Inflammatory macrophage (primary cell): ENCODE measurements around the gene CDC25A.
"Not testable (repeated sequence)": the region's sequence is repeated elsewhere in the genome, so short reads cannot be mapped to it uniquely, and the experiment has no call there.

Source experiments
- DNase-seq, 2 donors: peaks; one replicate each; pipeline ENCODE4 v3.0.0-alpha.2; 2020 to 2022
- total RNA-seq, 18 experiments: gene quantifications; one replicate each; lab custom pipeline; 2026; ENCODE audit warnings: mixed read lengths in 6 of 18, inconsistent platforms in 2 of 18; lab: John Stamatoyannopoulos, UW

The CDC25A gene
- 2.4 to 15.0 (median 10.3) reads per million in 18 experiments for total RNA-seq

DNA sequence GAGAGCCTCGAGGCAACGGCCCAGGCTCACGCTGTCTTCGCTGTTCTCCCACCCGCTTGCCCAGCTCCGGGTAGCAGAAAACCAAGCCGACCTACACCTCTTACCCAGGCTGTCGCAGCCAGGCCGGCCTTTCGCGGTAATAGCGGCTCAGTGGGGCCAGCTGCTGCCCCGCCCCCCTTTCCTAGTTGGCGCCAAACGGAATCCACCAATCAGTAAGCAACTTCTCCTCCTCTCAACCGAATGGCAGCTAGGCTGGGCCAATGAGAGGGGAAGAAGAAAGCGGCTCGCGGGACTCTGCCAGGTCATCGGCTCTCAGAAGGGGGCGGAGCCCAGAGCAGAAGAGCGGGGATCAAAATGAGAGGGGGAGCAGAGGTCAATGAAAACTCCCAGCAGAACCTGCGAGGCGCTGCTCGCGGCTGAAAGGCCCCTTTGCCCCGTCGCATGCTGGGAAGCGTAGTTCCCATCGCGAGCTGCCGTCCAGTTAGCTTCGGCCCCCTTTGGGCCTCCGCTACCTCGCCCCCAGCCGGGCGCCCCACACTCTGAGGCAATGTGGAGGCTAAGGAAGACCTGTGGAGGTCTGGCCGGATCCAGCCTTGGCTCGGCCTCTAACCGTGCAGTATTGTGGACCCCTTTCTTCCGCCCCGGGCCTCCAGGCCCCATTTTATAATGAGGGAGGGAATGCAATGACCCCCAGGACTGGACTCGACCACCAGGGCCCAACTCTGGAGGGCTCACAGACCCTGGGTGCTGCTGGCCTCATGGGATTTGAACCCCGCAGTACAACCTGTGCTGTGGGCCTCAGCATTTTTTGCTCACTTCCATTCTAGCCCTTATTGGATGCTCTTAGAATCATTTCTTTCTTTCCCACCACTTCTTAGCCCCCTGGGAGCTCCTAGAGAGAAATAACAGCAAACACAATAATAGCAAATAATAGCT lies at the start of gene CDC25A:
CDC25A (minus strand) TSS at position 152 of the 936 bp plus-strand sequence. CDS start 470 bp downstream, outside the sequence.
- peak; percentile 97 to 98 for DNase-seq

DNA sequence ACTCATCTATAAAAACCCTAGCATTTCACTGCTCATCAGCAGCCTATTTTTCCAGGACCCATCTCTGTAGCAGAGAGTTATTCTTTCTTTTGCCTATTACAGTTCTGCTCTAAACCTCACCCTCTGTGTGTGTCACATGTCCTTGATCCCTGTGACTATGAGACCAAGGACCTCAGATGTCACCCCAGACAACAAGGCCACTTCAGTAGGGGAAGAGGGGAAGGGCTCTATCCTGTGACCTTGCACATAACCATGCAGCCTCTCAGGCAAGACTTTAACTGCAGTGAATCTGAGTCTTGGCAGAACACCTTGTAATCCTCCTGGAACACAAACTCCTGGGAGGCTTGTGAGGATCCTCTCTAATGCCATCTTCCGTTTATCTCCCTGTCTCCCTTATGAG lies 48.3 kb upstream of the CDC25A start:
- peak; percentile 78 to 88 for DNase-seq

DNA sequence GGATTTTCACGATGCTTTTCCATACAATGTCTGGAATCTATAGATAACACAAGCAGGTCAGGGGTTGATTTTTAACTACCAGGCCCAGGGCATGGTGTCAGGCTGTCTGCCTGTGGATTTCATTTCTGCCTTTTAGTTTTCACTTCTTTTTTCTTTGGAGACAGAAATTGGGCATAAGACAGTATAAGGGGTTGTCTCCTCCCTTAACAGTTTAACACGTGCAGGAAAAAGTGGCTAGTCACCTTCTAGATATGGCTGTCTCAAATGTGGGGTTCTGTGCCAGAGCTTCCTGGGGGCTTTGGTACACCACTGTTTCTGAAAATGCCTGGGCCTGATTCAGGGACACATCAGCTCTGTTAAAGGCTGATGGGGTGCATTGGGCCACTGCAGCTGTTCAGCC lies 45.3 kb upstream of the CDC25A start:
- DNase-seq = no peak

DNA sequence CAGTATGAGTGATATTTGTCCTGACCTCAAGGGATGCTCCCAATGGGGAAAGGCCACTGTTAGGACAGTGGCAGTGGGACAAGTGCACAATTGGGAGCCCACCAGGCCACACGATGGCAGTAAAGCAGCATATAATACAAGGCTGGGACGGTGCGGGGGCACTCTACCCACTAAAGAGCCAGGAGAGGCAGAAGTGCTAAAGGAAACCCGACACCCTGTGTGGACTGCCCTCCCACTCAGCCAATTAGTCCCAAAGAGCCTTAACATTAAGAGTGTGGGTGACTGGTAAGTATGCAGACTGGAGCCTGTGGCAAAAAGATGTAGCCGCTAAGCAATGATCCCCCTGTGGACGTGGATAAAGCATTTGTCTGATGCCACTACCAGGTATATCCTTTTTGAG lies 44.5 kb upstream of the CDC25A start:
- peak; percentile 73 to 85 for DNase-seq

DNA sequence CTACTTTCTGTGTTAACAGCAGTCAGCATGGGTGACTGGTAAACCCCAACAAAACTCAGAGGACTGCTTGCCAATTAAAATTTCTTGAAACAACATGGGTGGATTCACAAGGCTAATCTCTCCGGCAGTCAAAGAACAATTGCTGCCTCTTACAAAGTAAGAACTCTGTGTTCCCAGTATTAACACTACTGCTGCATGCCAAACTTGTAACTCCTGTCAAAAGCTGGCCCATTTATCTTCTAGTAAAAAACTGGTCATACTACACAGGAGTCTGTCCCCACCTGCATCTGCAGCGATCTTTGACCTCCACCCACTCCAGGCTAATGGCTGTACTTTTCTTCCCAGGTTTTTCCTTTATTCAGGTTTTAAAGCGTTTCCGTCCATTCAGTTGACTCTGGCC lies 44.0 kb upstream of the CDC25A start:
- DNase-seq = no peak

DNA sequence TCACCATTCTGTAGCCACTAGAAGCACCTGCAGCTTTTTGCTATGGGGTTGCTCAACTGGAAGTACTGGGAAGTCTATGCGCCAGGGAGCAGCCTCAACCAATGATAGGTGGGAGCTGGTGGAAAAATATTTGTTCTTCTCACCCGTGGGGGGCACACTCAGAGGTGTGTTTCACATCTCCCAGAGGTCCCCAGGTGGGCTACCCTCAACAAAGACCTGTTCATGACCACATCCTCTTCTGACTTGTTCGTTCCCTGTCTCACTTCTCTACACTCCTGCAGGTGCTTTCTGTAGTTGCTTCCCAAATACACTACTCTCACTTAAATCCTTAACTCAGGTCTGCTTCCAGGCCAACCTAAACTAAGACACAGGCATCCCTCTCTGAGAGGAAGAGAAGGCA lies 38.7 kb upstream of the CDC25A start:
- DNase-seq = no peak

DNA sequence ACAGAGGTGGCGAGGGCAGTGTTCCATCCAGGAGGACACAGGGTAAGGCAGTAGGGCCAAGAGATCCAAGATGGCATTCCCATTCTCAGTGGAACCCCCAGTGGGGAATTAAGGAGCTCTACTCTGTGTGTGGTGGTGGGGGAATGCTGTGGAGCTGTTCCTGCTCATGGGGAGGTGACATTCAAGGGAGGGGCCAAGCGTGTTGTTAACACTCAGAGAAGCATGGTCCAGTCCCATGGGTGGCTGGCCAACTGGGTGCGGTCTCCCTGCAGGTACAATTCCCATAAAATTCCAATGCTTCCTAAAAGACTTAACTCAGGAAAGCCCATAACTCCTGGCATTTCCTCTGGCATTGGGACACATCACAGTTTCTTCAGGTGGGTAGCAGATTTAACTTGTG lies 37.4 kb upstream of the CDC25A start:
- no peak for DNase-seq

DNA sequence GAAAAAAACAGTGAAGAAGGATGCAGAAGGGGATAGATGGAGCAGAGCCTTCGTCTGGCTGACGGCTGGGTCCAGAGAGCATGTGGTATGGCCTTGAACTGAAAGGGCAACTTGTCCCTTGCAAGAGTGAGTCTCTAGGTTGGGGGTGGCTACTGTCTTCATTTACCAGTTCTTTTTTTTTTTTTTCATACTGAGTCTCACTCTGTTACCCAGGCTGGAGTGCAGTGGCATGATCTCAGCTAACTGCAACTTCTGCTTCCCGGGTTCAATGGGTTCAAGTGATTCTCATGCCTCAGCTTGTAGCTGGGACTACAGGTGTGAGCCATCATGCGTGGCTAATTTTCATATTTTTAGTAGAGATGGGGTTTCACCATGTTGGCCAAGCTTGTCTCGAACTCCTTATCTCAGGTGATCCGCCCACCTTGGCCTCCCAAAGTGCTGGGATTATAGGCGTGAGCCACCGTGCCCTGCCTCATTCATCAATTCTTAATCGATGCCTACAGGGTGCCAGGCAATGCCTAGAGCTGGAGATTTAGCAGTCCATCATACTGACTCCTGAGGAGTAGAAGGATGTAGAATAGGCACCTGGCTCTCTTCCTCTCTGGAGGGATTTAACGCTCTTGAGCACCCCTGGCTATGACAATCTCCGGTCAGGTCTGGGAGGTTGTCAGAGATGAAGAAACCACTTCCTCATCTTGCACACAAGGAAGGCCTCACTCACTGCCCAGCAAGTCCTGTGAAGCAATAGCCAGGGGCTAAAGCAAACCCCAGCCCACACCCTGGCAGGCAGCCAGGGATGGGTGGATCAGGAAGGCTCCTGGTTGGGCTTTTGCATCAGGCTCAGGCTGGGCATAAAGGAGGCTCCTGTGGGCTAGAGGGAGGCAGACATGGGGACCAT lies 34.6 kb upstream of the CDC25A start, which contains the start of gene CAMP:
CAMP (plus strand) TSS at position 880 of the 898 bp plus-strand sequence; CDS start at position 897, 17 bp downstream.
- DNase-seq = peak; percentile 98 to 99

DNA sequence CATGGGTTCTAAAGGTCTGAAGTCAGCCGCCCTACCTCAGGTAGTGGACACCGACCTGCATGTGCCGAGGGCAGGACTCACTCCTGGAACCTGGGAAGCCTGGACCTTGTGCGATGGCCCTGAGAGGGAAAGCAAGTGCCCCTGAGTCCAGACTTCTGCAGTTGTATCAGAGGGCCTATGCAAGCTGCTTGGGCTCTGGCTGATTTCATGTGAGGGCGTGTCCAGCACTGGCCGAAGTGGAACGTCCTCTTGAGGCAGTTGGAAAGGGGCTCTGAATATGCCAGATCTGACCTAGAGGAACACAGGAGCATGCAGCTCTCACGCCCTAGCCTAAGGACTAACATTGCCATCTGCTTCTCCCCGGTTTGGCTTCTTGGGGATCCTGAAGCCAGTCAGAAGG lies 32.5 kb upstream of the CDC25A start:
- no peak for DNase-seq

DNA sequence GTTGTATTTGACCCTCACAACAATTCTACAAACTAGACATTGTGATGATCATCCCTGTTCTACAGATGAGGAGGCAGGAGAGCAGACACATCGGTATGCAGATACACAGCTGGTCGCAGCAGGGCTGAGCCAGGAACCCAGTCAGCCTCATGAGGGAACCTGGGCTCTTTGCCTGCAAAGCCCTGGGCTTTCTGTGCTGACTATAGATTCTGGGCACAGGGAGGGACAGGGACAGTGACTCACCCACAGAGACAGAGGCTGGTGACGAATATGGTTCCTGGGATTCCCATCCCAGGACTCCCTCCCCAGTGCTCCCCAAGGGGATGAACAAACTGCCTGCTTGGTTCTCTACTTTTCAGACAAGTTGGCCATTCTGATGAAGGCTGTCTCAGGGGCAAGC lies 31.3 kb upstream of the CDC25A start:
- DNase-seq = no peak

DNA sequence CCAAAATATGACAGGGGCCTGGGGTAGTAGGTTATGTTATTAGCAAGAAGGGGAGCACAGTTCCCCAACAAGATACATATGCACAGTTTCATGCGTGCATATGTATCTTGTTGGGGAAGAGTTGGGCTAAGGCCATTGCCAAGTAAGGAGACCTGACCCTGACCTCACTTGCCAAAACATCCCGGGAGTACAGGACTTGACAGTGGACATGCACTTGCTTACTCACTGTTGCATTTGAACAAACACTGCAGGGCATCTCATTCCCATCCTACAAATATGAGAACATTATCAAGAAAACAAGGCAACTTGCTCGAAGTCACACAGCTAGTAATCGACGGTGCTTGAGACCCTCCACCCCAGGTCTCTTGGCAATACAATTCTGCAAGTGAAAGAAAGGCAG lies 30.3 kb upstream of the CDC25A start:
- no peak for DNase-seq

DNA sequence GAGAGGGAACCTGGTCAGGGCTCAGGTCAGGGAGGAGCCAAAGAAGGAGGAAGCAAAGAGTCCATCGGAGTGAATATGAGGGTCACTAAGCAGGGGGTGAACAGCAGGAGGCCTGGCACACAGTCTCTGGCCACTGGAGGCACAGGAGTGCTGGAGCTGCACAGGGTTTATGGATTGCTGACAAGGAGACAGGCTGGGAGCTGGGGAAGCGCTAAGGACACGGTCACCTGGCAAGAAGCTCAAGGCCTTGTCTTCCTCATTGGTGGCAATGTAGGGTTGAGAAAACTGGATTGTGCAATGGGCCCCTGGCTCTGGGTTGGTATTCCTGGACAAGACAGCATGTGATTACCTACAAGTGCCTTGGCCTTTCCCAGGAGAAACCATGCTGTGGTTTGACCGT lies 29.2 kb upstream of the CDC25A start:
- peak; percentile 27 to 57 for DNase-seq

DNA sequence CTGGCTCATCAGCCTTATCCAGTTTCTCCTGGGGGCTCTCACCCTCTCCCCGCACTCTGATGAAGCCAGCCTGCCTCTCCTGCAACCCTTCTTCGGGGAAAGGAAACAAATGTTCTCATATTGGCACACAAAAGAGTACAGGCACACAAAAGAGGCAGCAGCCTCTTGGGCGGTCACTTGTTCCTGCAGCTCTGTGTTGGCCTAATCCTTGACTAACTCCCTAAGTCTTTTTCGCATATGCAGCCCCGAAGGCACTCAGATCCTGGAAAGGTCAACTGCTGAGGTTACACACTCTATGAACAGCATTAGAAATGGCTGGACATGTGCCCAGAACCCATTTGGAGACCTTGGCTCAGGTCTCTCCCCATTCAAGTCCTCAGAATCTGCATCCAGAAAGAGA lies 27.7 kb upstream of the CDC25A start:
- DNase-seq = no peak

DNA sequence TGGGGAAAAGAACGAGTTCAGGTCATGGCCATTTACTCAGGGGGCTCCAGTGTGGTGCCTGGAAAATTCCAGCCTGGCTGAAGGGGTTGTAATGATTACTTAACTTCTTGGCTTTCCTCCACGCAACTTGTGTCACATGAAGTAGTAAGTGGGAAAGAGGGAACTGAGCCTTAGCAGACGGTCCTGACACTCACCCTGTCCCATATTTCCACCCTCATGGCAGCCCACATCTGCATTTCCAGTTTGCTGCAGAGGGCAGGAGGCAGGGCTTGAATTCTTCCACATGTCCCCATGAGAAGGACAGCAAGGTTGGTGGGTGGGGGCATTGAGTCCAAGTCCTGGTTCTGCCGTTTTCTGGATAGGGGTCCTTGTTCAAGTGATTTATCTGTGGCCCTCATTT lies 27.2 kb upstream of the CDC25A start:
- DNase-seq = peak; percentile 71 to 84

DNA sequence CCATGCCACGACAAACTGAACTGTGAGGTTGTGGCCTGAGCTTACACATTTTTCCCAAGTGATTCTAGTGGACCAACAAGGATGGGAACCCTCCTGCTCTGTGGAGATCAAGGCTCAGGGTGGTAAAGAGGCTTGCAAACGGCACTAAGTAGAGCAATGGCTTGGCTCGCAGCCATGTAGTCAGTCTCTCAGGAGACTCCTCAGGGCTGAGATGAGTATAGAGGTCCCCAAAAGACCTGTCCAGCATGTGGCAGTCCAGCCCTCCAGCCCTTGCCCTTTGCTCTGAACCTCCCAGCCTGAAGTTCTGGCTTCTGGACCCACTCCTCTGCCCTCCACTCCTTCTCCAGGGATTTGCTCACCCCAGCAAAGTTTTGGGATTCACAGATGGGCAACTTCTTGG lies 26.8 kb upstream of the CDC25A start:
- DNase-seq = no peak

DNA sequence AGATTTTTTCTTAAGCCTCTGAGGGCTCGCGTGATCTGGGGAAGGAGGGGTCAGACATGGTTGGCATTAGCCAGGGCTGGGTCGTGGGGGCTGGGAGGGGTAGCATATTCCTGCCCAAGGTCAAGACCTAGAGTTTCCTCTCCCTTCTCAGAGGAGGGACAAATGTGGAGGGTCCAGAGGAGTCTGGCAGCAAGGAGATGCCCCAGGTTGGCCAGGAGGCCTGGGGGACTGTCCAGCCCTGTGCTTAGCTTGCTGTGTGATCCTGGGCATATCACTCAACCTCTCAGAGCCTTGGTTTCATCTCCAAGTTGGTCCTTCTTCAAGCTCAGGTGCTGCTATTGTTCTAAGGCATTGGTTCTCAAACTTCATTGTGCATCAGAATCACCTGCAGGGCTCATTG lies 26.0 kb upstream of the CDC25A start:
- DNase-seq = no peak

DNA sequence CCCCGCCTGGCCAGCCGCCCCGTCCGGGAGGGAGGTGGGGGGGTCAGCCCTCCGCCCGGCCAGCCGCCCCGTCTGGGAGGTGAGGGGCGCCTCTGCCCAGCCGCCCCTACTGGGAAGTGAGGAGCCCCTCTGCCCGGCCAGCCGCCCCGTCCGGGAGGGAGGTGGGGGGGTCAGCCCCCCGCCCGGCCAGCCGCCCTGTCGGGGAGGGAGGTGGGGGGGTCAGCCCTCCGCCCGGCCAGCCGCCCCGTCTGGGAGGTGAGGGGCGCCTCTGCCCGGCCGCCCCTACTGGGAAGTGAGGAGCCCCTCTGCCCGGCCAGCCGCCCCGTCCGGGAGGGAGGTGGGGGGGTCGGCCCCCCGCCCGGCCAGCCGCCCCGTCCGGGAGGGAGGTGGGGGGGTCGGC lies 23.6 kb upstream of the CDC25A start:
- not testable (repeated sequence) for DNase-seq

DNA sequence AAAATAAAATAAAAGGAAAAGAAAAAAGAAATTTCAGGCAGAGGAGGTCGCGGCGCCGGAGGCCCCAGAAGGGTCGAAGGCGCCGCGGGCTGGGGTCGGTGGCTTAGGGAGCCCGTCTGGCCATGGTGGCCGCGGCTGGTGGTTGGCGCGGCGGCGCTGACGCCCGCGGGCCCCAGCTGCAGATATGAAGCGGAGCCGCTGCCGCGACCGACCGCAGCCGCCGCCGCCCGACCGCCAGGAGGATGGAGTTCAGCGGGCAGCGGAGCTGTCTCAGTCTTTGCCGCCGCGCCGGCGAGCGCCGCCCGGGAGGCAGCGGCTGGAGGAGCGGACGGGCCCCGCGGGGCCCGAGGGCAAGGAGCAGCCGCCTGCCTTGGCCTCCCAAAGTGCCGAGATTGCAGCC lies 22.3 kb upstream of the CDC25A start:
- not testable (repeated sequence) for DNase-seq

DNA sequence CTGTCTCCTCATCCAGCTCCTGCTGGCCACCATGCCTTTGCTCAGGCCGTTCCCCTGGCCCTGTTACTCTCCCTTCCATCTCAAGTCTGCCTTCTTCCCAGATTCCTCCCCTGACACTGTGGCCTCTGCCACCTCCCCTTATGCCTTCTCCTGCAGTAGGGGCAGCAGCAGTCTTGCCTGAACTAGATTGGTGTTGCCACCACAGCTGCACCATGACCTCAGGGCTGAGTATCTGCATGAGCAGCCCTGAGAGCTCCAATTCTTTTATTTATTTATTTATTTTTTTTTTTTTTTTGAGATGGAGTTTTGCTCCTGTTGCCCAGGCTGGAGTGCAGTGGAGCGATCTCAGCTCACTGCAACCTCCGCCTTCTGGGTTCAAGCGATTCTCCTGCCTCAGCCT lies 21.2 kb upstream of the CDC25A start:
- DNase-seq = no peak

DNA sequence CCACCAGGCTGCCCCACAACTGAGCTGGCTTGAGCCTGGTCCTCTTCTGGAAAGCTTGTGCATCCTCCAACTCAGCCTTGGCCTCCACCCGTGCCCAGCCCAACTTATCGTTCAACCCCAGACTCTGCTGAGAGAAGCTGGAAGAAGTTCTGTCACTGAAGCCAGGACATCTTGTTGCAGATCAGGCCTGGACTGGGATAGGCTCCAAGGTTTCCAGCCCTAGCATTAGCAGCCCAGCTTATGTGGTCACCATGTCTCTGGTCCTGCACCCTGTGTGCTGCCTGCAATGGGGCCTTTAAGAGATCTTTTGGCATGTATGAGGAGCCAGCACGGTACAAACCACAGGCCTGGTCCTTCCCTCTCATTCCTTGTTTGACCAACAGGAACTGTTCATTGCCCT lies 19.9 kb upstream of the CDC25A start:
- DNase-seq = no peak

DNA sequence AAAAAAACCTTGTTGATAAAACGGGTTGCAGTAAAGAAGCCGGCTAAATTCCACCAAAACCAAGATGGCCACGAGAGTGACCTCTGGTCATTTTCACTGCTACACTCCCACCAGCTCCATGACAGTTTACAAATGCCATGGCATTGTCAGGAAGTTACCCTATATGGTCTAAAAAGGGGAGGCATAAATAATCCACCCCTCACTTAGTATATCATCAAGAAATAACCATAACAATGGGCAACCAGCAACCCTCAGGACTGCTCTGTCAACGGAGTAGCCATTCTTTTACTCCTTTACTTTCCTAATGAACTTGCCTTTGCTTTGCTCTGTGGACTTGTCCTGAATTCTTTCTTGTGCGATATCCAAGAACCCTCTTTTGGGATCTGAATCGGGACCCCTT lies 14.4 kb upstream of the CDC25A start:
- DNase-seq = no peak

DNA sequence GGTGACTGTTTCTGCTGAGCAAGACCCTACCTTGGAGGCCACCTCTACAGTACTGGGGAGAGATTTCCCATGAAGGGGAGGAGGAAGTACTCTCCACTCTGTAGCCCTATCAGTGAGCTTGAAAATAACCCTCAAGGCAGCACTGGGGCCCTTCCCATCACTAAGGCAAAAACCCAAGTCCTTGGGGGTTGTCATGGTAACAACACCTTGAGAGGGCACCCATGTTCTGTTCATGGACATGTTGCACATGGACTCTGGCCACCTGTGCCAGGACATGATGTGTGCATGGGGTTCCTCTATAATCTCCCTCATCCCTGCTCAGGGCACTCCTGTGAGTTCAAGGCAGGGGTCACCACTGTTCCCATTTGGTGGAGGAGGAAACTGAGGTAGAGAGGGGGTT lies 10.9 kb upstream of the CDC25A start:
- no peak for DNase-seq

DNA sequence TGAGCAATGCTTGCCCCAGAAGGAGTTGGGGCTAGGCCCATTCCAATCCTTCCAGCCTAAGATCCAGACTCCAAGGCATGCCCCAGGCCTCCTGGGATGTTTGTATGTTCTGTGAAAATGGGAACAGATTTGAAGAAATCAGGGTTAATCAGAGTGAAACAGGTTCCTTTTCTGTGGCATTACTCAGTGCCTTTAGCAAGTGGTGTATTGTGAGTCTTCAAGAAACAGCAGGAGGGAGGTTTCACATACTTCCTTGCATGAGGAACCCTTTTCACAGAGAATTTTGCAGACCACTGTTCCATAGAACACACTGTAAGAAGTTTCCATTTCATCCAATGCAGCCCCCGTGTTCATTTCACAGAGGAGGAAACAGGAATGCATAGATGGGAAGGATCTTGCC lies 8.4 kb upstream of the CDC25A start:
- peak; percentile 66 to 71 for DNase-seq
